Measurements from ENCODE around the gene APBB1.
"Not testable (repeated sequence)": the region's sequence is repeated elsewhere in the genome, so short reads cannot be mapped to it uniquely, and the experiment has no call there.

Gene APBB1

DNA sequence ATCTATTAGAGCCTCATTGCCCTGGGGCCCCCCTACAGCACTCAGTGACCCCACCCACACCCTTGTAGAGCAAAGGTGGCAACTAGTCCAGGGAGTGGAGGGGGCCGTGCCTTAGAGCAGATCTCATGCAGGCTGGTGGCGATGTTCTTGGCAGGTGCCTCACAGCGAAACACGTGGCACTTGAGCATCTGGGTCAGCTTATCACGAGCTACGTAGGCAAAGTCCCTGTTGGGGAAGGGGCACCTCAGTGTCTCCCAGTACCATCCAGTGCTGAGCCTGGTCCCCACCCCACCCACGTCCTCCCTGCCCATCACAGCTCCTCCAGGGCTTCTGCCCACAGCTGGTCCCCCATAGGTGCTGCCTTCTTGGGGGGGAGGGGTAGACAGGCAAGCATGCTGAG, 17.4 kb downstream of the APBB1 start:
- H3K9ac ChIP-seq (ENCODE audit: low read length): no peak overlapping the region
- peaks cover 39% of the 10 kb centered on the region for H3K36me3 ChIP-seq (ENCODE audit: insufficient read depth, low read length)
- no peak overlapping the region for H3K27ac ChIP-seq (ENCODE audit: low read depth, low read length)

GRCh38 chr11:6400431-6401345, 18.2 kb downstream of the APBB1 start:
- Histone ChIP-seq H3K36me3 (ENCODE audit: insufficient read depth, low read length) (peaks cover 42% of the 10 kb centered on the region), H3K9me3 (ENCODE audit: low read length) (no peaks in the 10 kb centered on the region), H3K27me3 (ENCODE audit: control insufficient read depth in 1 of 2, insufficient read depth in 2 of 2, low read length in 2 of 2) (no peaks in the 10 kb centered on the region), H3K4me1 (ENCODE audit: insufficient read depth, low read length) (peaks cover 25% of the 10 kb centered on the region), H3K9ac (ENCODE audit: low read length) (no peak overlapping the region), H3K27ac (ENCODE audit: low read depth, low read length) (no peak overlapping the region), H3K4me3 (ENCODE audit: low read depth in 1 of 2, low read length in 2 of 2) (no peak overlapping the region)

More for the DNA sequence above, 17.4 kb downstream of the APBB1 start:
- Histone ChIP-seq H3K4me3 (ENCODE audit: low read depth in 1 of 2, low read length in 2 of 2) (no peak overlapping the region), H3K9me3 (ENCODE audit: low read length) (no peaks in the 10 kb centered on the region), H3K4me1 (ENCODE audit: insufficient read depth, low read length) (peaks cover 25% of the 10 kb centered on the region), H3K27me3 (ENCODE audit: control insufficient read depth in 1 of 2, insufficient read depth in 2 of 2, low read length in 2 of 2) (no peaks in the 10 kb centered on the region)

DNA sequence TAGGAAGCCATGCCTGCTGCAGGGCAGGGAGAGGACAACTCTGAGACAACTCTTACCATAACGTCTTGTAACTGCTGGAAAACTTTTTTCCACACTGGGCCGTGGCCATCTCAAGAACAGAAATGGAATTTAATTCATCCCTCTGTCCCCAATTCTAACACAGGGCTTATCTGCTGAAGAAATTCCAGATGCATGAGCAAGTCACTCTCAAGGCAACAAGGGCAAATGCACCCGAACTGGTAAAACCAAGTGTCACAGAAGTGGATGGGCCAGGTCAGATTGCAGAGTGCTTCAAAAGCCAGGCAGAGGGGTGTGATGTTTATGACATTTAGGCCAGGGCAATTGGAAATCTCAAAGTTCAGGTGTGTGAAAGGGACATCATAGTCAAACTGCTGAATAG, 21.3 kb downstream of the APBB1 start:
- Histone ChIP-seq H3K9ac (ENCODE audit: low read length) (no peak overlapping the region), H3K4me1 (ENCODE audit: insufficient read depth, low read length) (peaks cover 17% of the 10 kb centered on the region), H3K27ac (ENCODE audit: low read depth, low read length) (no peak overlapping the region), H3K4me3 (ENCODE audit: low read depth in 1 of 2, low read length in 2 of 2) (no peak overlapping the region), H3K27me3 (ENCODE audit: control insufficient read depth in 1 of 2, insufficient read depth in 2 of 2, low read length in 2 of 2) (no peaks in the 10 kb centered on the region), H3K9me3 (ENCODE audit: low read length) (no peaks in the 10 kb centered on the region), H3K36me3 (ENCODE audit: insufficient read depth, low read length) (peaks cover 38% of the 10 kb centered on the region)

DNA sequence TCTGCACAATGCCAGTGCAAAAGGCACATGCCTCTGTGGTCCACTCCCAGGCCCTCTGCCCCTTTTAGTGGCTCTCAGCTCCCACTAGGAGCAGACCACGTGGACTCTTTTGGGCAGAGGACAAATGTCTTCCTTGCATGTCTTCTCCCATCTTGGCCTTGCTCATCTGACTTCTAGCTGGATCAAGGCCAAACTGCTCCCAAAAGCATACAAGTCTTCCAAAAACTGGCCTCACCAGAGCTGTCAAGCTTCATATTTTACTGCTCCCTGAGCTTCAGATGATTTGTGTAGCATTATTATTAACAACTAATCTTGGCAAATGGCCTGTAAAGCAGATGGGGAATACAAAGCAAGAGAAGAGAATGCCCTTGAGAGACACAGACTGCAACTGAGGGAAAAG, 21.7 kb downstream of the APBB1 start:
- Histone ChIP-seq H3K4me1 (ENCODE audit: insufficient read depth, low read length) (peaks cover 17% of the 10 kb centered on the region), H3K27me3 (ENCODE audit: control insufficient read depth in 1 of 2, insufficient read depth in 2 of 2, low read length in 2 of 2) (no peaks in the 10 kb centered on the region), H3K36me3 (ENCODE audit: insufficient read depth, low read length) (peaks cover 33% of the 10 kb centered on the region), H3K27ac (ENCODE audit: low read depth, low read length) (no peak overlapping the region), H3K9ac (ENCODE audit: low read length) (no peak overlapping the region), H3K9me3 (ENCODE audit: low read length) (no peaks in the 10 kb centered on the region), H3K4me3 (ENCODE audit: low read depth in 1 of 2, low read length in 2 of 2) (no peak overlapping the region)

- H3K9ac ChIP-seq (ENCODE audit: low read length): no peak overlapping the region
- peaks cover 25% of the 10 kb centered on the region for H3K4me1 ChIP-seq (ENCODE audit: insufficient read depth, low read length)
- no peaks in the 10 kb centered on the region for H3K9me3 ChIP-seq (ENCODE audit: low read length)
- H3K27me3 ChIP-seq (ENCODE audit: control insufficient read depth in 1 of 2, insufficient read depth in 2 of 2, low read length in 2 of 2): no peaks in the 10 kb centered on the region
- no peak overlapping the region for H3K4me3 ChIP-seq (ENCODE audit: low read depth in 1 of 2, low read length in 2 of 2)
- peaks cover 20% of the 10 kb centered on the region for H3K36me3 ChIP-seq (ENCODE audit: insufficient read depth, low read length)
- H3K27ac ChIP-seq (ENCODE audit: low read depth, low read length): no peak overlapping the region
Measured at GRCh38 chr11:6395470-6396060, 23.3 kb downstream of the APBB1 start.

DNA sequence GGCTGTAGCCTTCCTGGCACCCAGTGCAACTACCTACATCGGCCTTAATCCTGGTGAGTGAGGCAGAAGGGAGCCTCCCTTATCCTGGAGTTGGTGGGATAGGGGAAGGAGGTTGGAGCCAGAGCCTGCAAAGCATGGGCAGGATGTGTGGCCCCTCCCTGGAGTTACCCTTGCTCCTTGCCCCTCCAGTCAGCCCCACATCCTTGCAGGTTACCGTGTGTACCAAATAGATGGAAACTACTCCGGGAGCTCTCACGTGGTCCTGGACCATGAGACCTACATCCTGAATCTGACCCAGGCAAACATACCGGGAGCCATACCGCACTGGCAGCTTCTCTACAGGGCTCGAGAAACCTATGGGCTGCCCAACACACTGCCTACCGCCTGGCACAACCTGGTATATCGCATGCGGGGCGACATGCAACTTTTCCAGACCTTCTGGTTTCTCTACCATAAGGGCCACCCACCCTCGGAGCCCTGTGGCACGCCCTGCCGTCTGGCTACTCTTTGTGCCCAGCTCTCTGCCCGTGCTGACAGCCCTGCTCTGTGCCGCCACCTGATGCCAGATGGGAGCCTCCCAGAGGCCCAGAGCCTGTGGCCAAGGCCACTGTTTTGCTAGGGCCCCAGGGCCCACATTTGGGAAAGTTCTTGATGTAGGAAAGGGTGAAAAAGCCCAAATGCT, 24.8 kb downstream of the APBB1 start:
- Histone ChIP-seq H3K27ac (ENCODE audit: low read depth, low read length) (no peak overlapping the region), H3K4me3 (ENCODE audit: low read depth in 1 of 2, low read length in 2 of 2) (no peak overlapping the region), H3K9ac (ENCODE audit: low read length) (no peak overlapping the region), H3K4me1 (ENCODE audit: insufficient read depth, low read length) (peaks cover 30% of the 10 kb centered on the region), H3K9me3 (ENCODE audit: low read length) (no peaks in the 10 kb centered on the region), H3K36me3 (ENCODE audit: insufficient read depth, low read length) (peaks cover 9% of the 10 kb centered on the region), H3K27me3 (ENCODE audit: control insufficient read depth in 1 of 2, insufficient read depth in 2 of 2, low read length in 2 of 2) (no peaks in the 10 kb centered on the region)

GRCh38 chr11:6392251-6392650, 26.6 kb downstream of the APBB1 start:
- not testable (repeated sequence) for H3K9me3 ChIP-seq (ENCODE audit: low read length); H3K27me3 ChIP-seq (ENCODE audit: control insufficient read depth in 1 of 2, insufficient read depth in 2 of 2, low read length in 2 of 2)

DNA sequence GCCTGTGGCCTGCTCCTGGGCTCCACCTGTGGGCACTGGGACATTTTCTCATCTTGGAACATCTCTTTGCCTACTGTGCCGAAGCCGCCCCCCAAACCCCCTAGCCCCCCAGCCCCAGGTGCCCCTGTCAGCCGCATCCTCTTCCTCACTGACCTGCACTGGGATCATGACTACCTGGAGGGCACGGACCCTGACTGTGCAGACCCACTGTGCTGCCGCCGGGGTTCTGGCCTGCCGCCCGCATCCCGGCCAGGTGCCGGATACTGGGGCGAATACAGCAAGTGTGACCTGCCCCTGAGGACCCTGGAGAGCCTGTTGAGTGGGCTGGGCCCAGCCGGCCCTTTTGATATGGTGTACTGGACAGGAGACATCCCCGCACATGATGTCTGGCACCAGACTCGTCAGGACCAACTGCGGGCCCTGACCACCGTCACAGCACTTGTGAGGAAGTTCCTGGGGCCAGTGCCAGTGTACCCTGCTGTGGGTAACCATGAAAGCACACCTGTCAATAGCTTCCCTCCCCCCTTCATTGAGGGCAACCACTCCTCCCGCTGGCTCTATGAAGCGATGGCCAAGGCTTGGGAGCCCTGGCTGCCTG, 27.3 kb downstream of the APBB1 start:
- H3K4me1 ChIP-seq (ENCODE audit: insufficient read depth, low read length): peaks cover 13% of the 10 kb centered on the region
- no peaks in the 10 kb centered on the region for H3K9me3 ChIP-seq (ENCODE audit: low read length)
- no peak overlapping the region for H3K9ac ChIP-seq (ENCODE audit: low read length)
- no peak overlapping the region for H3K27ac ChIP-seq (ENCODE audit: low read depth, low read length)
- peaks cover 9% of the 10 kb centered on the region for H3K36me3 ChIP-seq (ENCODE audit: insufficient read depth, low read length)
- no peak overlapping the region for H3K4me3 ChIP-seq (ENCODE audit: low read depth in 1 of 2, low read length in 2 of 2)
- no peaks in the 10 kb centered on the region for H3K27me3 ChIP-seq (ENCODE audit: control insufficient read depth in 1 of 2, insufficient read depth in 2 of 2, low read length in 2 of 2)

More at GRCh38 chr11:6392251-6392650, 26.6 kb downstream of the APBB1 start:
- not testable (repeated sequence) for H3K27ac ChIP-seq (ENCODE audit: low read depth, low read length); H3K9ac ChIP-seq (ENCODE audit: low read length); H3K4me3 ChIP-seq (ENCODE audit: low read depth in 1 of 2, low read length in 2 of 2); H3K36me3 ChIP-seq (ENCODE audit: insufficient read depth, low read length)
- H3K4me1 ChIP-seq (ENCODE audit: insufficient read depth, low read length): peaks cover 17% of the 10 kb centered on the region

DNA sequence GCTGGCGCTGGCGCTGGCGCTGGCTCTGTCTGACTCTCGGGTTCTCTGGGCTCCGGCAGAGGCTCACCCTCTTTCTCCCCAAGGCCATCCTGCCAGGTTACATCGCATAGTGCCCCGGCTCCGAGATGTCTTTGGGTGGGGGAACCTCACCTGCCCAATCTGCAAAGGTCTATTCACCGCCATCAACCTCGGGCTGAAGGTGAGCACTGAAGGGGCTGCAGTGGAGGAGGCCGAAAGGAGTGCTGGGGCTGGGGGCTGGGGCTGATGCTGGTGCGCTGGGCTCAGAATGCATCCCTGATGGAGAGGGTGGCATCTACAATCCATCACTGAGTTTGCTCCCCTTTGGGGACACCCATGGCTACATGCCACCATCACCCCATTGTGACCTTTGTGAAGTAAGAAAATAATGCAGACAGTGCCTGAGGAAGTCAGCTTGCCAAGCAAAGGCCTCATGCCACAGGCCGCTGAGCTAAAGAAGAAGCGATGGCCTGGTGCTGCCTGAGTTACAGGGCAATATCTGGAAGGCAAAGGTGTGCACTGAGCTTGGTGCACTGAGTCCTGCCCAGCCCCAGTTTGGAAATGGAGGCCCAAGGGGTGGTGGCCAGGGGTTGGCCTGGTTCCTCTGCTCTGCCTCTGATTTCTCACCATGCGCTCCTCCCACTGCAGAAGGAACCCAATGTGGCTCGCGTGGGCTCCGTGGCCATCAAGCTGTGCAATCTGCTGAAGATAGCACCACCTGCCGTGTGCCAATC, 28.0 kb downstream of the APBB1 start:
- H3K4me3 ChIP-seq (ENCODE audit: low read depth in 1 of 2, low read length in 2 of 2): peak overlapping the region; percentile 73 to 97
- no peaks in the 10 kb centered on the region for H3K9me3 ChIP-seq (ENCODE audit: low read length)
- peaks cover 7% of the 10 kb centered on the region for H3K36me3 ChIP-seq (ENCODE audit: insufficient read depth, low read length)
- peak overlapping the region; percentile 89 for H3K9ac ChIP-seq (ENCODE audit: low read length)
- H3K4me1 ChIP-seq (ENCODE audit: insufficient read depth, low read length): peaks cover 13% of the 10 kb centered on the region
- H3K27me3 ChIP-seq (ENCODE audit: control insufficient read depth in 1 of 2, insufficient read depth in 2 of 2, low read length in 2 of 2): no peaks in the 10 kb centered on the region
- H3K27ac ChIP-seq (ENCODE audit: low read depth, low read length): peak overlapping the region; percentile 89

GRCh38 chr11:6389905-6390717, 28.8 kb downstream of the APBB1 start, which contains the start of gene SMPD1:
SMPD1 (plus strand) TSS chr11:6390474; CDS start chr11:6390599, 125 bp downstream.
- Histone ChIP-seq H3K9me3 (ENCODE audit: low read length) (no peaks in the 10 kb centered on the region), H3K4me1 (ENCODE audit: insufficient read depth, low read length) (peaks cover 13% of the 10 kb centered on the region), H3K4me3 (ENCODE audit: low read depth in 1 of 2, low read length in 2 of 2) (peak within 1 kb of the TSS; percentile 73 to 97), H3K9ac (ENCODE audit: low read length) (peak within 1 kb of the TSS; percentile 89), H3K27ac (ENCODE audit: low read depth, low read length) (peak within 1 kb of the TSS; percentile 89), H3K27me3 (ENCODE audit: control insufficient read depth in 1 of 2, insufficient read depth in 2 of 2, low read length in 2 of 2) (no peaks in the 10 kb centered on the region), H3K36me3 (ENCODE audit: insufficient read depth, low read length) (peaks cover 2% of the 10 kb centered on the region)
